Testis (tissue), 2 donors: ENCODE measurements around the gene LRRC47.

Source experiments
- POLR2A ChIP-seq: fragments of 450-650 bp; IDR thresholded peaks from one replicate; pipeline ENCODE4 v1.6.1; 2017; ENCODE audit warnings: antibody characterized with exemption, mild to moderate bottlenecking, moderate library complexity
- TF ChIP-seq, protein P1 (sequence below), 3 experiments: fragments of 450-650 bp in 2 of 3; fragments of 200-600 bp in 1 of 3; sonication (generic) in 1 of 3; IDR thresholded peaks; one replicate each; pipeline ENCODE4 v1.5.1; 2016 to 2019; ENCODE audit warnings: antibody characterized with exemption in 3 of 3, mild to moderate bottlenecking in 2 of 3, moderate library complexity in 1 of 3

DNA sequence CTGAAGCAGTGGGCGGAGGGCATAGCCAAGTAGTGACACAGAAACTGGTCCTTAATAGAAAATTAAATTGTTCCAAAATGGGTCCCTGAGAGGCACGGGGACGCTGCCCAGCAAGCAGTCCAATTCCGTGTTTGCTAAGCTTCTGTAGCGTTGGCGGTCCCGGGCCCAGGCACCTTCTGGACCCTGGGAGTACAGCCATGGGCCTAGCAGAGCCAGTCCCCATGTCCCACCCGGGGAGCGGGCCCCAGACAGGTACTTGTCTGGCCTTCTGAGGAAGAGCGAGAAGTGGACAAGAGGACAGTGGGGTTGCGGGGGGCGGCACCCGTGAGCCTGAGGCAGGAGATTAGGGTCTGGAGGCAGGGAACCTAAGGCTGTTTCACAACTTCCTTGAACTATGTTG, 55.5 kb downstream of the LRRC47 start:
- TF ChIP-seq, protein P1, sequence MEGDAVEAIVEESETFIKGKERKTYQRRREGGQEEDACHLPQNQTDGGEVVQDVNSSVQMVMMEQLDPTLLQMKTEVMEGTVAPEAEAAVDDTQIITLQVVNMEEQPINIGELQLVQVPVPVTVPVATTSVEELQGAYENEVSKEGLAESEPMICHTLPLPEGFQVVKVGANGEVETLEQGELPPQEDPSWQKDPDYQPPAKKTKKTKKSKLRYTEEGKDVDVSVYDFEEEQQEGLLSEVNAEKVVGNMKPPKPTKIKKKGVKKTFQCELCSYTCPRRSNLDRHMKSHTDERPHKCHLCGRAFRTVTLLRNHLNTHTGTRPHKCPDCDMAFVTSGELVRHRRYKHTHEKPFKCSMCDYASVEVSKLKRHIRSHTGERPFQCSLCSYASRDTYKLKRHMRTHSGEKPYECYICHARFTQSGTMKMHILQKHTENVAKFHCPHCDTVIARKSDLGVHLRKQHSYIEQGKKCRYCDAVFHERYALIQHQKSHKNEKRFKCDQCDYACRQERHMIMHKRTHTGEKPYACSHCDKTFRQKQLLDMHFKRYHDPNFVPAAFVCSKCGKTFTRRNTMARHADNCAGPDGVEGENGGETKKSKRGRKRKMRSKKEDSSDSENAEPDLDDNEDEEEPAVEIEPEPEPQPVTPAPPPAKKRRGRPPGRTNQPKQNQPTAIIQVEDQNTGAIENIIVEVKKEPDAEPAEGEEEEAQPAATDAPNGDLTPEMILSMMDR (IDR thresholded peaks at IDR 0.05) = no peak
- no peak for TF ChIP-seq POLR2A
